Esophagus muscularis mucosa (tissue), 4 donors: ENCODE measurements around the gene KDM4F. TPM values are rescaled to one million over a fixed set of nuclear protein-coding genes. Genes with fewer than 3 reads are reported as not detected.

Experiments used
- DNase-seq: peaks from one replicate; pipeline ENCODE4 v3.0.0-alpha.2; 2017; ENCODE audit errors: extremely low spot score
- H3K27ac ChIP-seq, 4 donors: fragments of 200-600 bp; sonication (generic); replicated peaks in 1 of 4; 1 replicate in 3 of 4; 2 replicates in 1 of 4; pipeline ENCODE4 v1.5.1; 2016 to 2019; ENCODE audit warnings: mild to moderate bottlenecking in 1 of 4
- H3K27me3 ChIP-seq, 4 donors: fragments of 200-600 bp; sonication (generic); one replicate each; pipeline versions ENCODE4 v1.5.1 to v1.6.0; 2016 to 2019
- H3K36me3 ChIP-seq, 4 donors: fragments of 200-600 bp; sonication (generic); one replicate each; pipeline ENCODE4 v1.5.1; 2016 to 2019
- H3K4me1 ChIP-seq, 4 donors: fragments of 200-600 bp; sonication (generic); one replicate each; pipeline ENCODE4 v1.5.1; 2016 to 2019
- H3K4me3 ChIP-seq, 4 donors: fragments of 200-600 bp; sonication (generic); 1 replicate in 2 of 4; 2 replicates in 2 of 4; pipeline ENCODE4 v1.5.1; 2016 to 2019; ENCODE audit warnings: mild to moderate bottlenecking in 4 of 4, moderate library complexity in 1 of 4
- H3K9me3 ChIP-seq, 4 donors: fragments of 200-600 bp; sonication (generic); 1 replicate in 3 of 4; 2 replicates in 1 of 4; pipeline ENCODE4 v1.5.1; 2016 to 2019
- EP300 ChIP-seq: sonication (generic); formaldehyde crosslinking; IDR thresholded peaks from one replicate; pipeline ENCODE4 v1.6.1; 2017; ENCODE audit warnings: antibody characterized with exemption
- POLR2A ChIP-seq: fragments of 450-650 bp; IDR thresholded peaks from one replicate; pipeline ENCODE4 v1.6.1; 2017; ENCODE audit warnings: antibody characterized with exemption, moderate library complexity, mild to moderate bottlenecking, low read depth
- POLR2AphosphoS5 ChIP-seq, 2 donors: sonication (generic); formaldehyde crosslinking; IDR thresholded peaks; one replicate each; pipeline ENCODE4 v1.6.1; 2017; ENCODE audit warnings: antibody characterized with exemption in 2 of 2
- WGBS: methylation state at CpG from one replicate; pipeline ENCODE4 v1.1.5; 2018; 5-methylcytosine and 5-hydroxymethylcytosine counted together
- intact Hi-C: fragments of 100-400 bp; cut with DNase I; formaldehyde crosslinking; loops from one replicate; pipeline ENCODE4 v1.15.1; 2023
- total RNA-seq, 4 donors: library from RNA; depleted of rRNA; stranded (reverse); fragments of >200 nt; gene quantifications; one replicate each; pipeline versions ENCODE4 v1.1.0 to v1.2.1, GENCODE V29; 2016
- TF ChIP-seq, protein P1 (sequence below), 3 experiments: fragments of 200-600 bp in 2 of 3; fragments of 450-650 bp in 1 of 3; sonication (generic) in 2 of 3; IDR thresholded peaks; one replicate each; pipeline ENCODE4 v1.5.1; 2017 to 2019; ENCODE audit warnings: antibody characterized with exemption in 3 of 3, mild to moderate bottlenecking in 2 of 3, moderate library complexity in 1 of 3

Gene KDM4F
- total RNA-seq, 4 donors from 2014 or later: not detected

DNA sequence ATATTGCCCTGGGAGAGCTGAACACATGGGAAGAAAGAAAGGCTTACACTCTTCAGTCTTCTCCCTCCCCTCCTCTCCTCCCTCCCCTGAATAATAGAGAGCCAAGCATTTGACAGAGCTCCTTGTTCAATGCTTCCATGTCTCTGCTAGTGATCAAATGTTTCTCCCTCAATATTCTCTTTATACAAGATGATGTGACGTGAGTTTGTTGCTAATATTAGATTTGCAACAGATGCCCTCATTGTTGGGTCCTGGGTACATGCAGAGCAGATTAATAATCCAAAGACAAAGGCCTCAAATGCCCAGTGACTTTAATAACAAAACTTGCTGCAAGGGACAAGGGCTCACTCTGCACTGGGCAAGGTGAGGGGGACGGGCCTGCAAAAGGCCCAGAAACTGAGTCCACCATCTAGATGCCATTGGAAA is 33.4 kb downstream of the KDM4F start:
- Histone ChIP-seq H3K27ac (peak overlapping the region in 3 of 4 donors; percentile 59 to 72 (median 66)), H3K4me1 (peaks cover 0 to 8% (median 0%) of the 10 kb centered on the region in 4 donors), H3K4me3 (no peak overlapping the region), H3K9me3 (no peaks in the 10 kb centered on the region), H3K27me3 (no peaks in the 10 kb centered on the region), H3K36me3 (no peaks in the 10 kb centered on the region)
- TF ChIP-seq POLR2AphosphoS5 (IDR thresholded peaks at IDR 0.05) (no peak), POLR2A (no peak), EP300 (no peak)
- TF ChIP-seq, protein P1, sequence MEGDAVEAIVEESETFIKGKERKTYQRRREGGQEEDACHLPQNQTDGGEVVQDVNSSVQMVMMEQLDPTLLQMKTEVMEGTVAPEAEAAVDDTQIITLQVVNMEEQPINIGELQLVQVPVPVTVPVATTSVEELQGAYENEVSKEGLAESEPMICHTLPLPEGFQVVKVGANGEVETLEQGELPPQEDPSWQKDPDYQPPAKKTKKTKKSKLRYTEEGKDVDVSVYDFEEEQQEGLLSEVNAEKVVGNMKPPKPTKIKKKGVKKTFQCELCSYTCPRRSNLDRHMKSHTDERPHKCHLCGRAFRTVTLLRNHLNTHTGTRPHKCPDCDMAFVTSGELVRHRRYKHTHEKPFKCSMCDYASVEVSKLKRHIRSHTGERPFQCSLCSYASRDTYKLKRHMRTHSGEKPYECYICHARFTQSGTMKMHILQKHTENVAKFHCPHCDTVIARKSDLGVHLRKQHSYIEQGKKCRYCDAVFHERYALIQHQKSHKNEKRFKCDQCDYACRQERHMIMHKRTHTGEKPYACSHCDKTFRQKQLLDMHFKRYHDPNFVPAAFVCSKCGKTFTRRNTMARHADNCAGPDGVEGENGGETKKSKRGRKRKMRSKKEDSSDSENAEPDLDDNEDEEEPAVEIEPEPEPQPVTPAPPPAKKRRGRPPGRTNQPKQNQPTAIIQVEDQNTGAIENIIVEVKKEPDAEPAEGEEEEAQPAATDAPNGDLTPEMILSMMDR (IDR thresholded peaks at IDR 0.05): no peak
- DNase-seq: no peak
- intact Hi-C loops: no loop called here
- WGBS: 90% methylated on average over 2 of the region's 2 CpGs

DNA sequence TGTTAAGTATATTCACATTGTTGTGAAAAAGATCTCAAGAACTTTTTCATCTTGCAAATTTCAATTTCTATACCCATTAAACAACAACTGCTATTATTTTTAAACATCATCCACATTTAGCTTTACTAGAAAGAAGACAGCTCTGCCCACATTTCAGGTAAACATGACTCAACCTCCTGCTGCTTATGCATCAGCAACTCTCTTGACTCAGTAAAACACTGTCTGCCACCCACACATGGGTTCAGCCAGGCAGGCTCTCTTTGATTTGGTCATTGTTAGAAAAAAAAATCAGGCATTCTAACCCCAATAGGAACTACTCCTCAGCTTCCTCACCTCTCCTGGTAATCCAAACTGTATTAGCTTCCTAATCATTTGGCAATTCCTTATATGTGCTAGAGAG is 35.3 kb downstream of the KDM4F start:
- TF ChIP-seq EP300: no peak
- no peak for TF ChIP-seq POLR2AphosphoS5 (IDR thresholded peaks at IDR 0.05)
- TF ChIP-seq POLR2A: no peak
- TF ChIP-seq, protein P1 (IDR thresholded peaks at IDR 0.05): no peak
- Histone ChIP-seq H3K27me3 (no peaks in the 10 kb centered on the region), H3K36me3 (no peaks in the 10 kb centered on the region), H3K4me3 (no peak overlapping the region), H3K27ac (no peak overlapping the region), H3K9me3 (no peaks in the 10 kb centered on the region), H3K4me1 (peaks cover 0 to 16% (median 10%) of the 10 kb centered on the region in 4 donors)
- no peak for DNase-seq
- intact Hi-C loops: no loop called here

DNA sequence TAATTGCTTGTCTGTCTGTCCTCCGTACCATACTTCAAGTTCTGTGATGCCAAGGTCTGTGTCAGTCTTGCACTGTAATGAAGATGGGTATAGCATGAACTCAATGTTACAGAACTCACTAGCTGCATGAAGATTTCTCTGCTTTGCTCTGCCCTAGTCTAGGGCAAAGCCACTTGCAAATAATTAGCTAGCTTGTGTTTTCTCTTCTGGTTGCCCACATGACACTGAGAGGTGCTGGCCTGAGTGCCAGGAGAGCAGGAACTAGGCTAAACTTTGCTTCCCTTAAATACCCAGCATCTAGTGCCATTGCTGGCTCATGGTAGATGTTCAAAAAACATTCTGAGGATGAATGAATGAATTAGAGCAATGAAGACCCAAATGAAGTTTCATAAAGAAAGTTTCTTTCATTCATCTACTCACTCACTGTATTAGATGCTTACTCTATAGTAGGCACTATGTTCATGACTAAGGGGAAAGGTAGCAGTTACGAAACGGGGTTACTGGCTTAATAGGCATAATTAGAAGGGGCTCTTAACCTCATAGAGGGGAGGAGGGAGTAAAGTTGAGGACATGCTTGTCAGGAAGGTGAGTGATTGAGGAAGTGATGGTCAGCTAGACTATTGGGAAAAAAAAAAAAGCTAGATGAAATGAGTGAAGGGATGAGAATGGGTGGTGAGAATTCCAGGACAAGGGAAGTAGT is 36.0 kb downstream of the KDM4F start:
- Histone ChIP-seq H3K36me3 (no peaks in the 10 kb centered on the region), H3K4me3 (no peak overlapping the region), H3K27me3 (no peaks in the 10 kb centered on the region), H3K9me3 (no peaks in the 10 kb centered on the region), H3K4me1 (peaks cover 0 to 17% (median 11%) of the 10 kb centered on the region in 4 donors), H3K27ac (no peak overlapping the region)
- WGBS: 82% methylated on average over 3 of the region's 3 CpGs
- intact Hi-C loops: loop anchor here (5.0 kb wide), 1 partner anchor 62 kb away; no protein-coding TSS in a partner anchor
- TF ChIP-seq POLR2A (no peak), POLR2AphosphoS5 (IDR thresholded peaks at IDR 0.05) (no peak), EP300 (no peak)
- TF ChIP-seq, protein P1 (IDR thresholded peaks at IDR 0.05): no peak
- DNase-seq: no peak

DNA sequence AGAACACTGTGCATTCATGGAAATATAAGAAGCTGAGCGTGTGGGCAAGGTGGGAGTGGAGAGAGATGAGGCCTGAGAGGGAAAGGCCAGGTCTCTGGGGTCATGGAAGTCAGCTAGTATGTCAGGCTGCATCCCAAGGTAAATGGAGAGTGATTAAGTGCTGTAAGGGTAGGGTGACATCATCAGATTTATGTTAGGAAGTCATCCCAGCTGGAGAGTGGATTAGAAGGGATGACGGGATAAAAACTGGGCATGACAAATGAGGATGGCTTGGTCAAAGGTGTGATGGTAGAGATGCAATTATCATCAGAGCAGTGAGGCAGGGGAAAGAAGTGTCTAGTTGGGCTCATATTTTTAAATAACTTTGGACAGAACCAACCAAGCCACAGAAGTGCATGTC is 36.9 kb downstream of the KDM4F start:
- TF ChIP-seq POLR2A (no peak), POLR2AphosphoS5 (IDR thresholded peaks at IDR 0.05) (no peak), EP300 (no peak)
- TF ChIP-seq, protein P1 (IDR thresholded peaks at IDR 0.05): no peak
- no peak overlapping the region for H3K4me3 ChIP-seq
- H3K9me3 ChIP-seq: no peaks in the 10 kb centered on the region
- no peaks in the 10 kb centered on the region for H3K36me3 ChIP-seq
- no peak overlapping the region for H3K27ac ChIP-seq
- peaks cover 9 to 21% (median 20%) of the 10 kb centered on the region in 4 donors for H3K4me1 ChIP-seq
- H3K27me3 ChIP-seq: no peaks in the 10 kb centered on the region
- 81% methylated on average over 2 of the region's 2 CpGs for WGBS
- intact Hi-C loops: loop anchor here (5.0 kb wide), 1 partner anchor 61 kb away; no protein-coding TSS in a partner anchor
- no peak for DNase-seq
